Endothelial cell of umbilical vein (primary cell): ENCODE results near the gene SH3BP5L. TPM values are rescaled to one million over a fixed set of nuclear protein-coding genes. Genes with fewer than 3 reads are reported as not detected.

Experiments used
- BruUV-seq: library from RNA; stranded (reverse); fragments of 400-500 nt; replicated peaks from 2 replicates; lab custom pipeline; 2021; lab: Mats Ljungman, UMichigan
- CTCF ChIA-PET: fragments of 300-600, 350-600 bp; sonication (Branson Sonifier 250); formaldehyde crosslinking; loops from one replicate; lab custom pipeline; 2021; ENCODE audit warnings: antibody characterized with exemption, inconsistent platforms; lab: Charles Lee
- POLR2A ChIA-PET: fragments of 300-600, 350-600 bp; sonication (Branson Sonifier 250); formaldehyde crosslinking; loops from one replicate; lab custom pipeline; 2021; ENCODE audit warnings: antibody characterized with exemption, inconsistent platforms; lab: Charles Lee
- DNase-seq: peaks from one replicate; pipeline ENCODE4 v3.0.0-alpha.2; 2011; ENCODE audit warnings: low read depth, low spot score
- FAIRE-seq: peaks from 2 replicates; lab custom pipeline; 2011; peaks lifted over from hg19 to GRCh38; lab: Jason Lieb, UNC
- H2AFZ ChIP-seq: 2 replicates; pipeline ENCODE4 v1.6.0; 2012; ENCODE audit warnings: low read depth, low read length, control low read depth, inconsistent platforms
- H3K27ac ChIP-seq: 2 replicates; pipeline ENCODE4 v1.5.1; 2011; ENCODE audit warnings: low read depth, mild to moderate bottlenecking, control low read depth, low read length, moderate library complexity; ENCODE audit not compliant: insufficient read depth
- H3K27me3 ChIP-seq, 2 experiments: 2 replicates each; pipeline versions ENCODE4 v1.6.0 to v1.6.1; 2011; ENCODE audit warnings: low read length in 2 of 2, mixed read lengths in 1 of 2; ENCODE audit not compliant: control insufficient read depth in 2 of 2, insufficient read depth in 2 of 2
- H3K36me3 ChIP-seq, 2 experiments: 2 replicates in 1 of 2; 3 replicates in 1 of 2; pipeline ENCODE4 v1.5.1; 2011; ENCODE audit warnings: low read length in 2 of 2, mild to moderate bottlenecking in 1 of 2, moderate library complexity in 1 of 2; ENCODE audit not compliant: control insufficient read depth in 2 of 2, insufficient read depth in 2 of 2; ENCODE audit errors: extremely low read depth in 1 of 2
- H3K4me1 ChIP-seq: 3 replicates; pipeline ENCODE4 v1.5.1; 2011; ENCODE audit warnings: mild to moderate bottlenecking, low read length; ENCODE audit not compliant: control insufficient read depth, insufficient read depth; ENCODE audit errors: extremely low read depth
- H3K4me2 ChIP-seq: 2 replicates; pipeline ENCODE4 v1.6.1; 2011; ENCODE audit warnings: low read length, control low read depth, mixed read lengths; ENCODE audit not compliant: insufficient read depth
- H3K4me3 ChIP-seq, 3 experiments: fragments of 200-600 bp in 1 of 3; sonication (generic), shearing (Covaris generic) in 1 of 3; replicated peaks in 1 of 3; 2 replicates each; pipeline ENCODE4 v1.5.1; 2011 to 2016; ENCODE audit warnings: control low read depth in 3 of 3, low read length in 3 of 3, mild to moderate bottlenecking in 2 of 3, inconsistent platforms in 1 of 3, low read depth in 1 of 3, moderate library complexity in 1 of 3; ENCODE audit not compliant: insufficient read depth in 1 of 3
- H3K79me2 ChIP-seq: 2 replicates; pipeline ENCODE4 v1.6.0; 2012; ENCODE audit warnings: low read length, inconsistent platforms; ENCODE audit not compliant: control insufficient read depth, insufficient read depth
- H3K9ac ChIP-seq: replicated peaks from 2 replicates; pipeline ENCODE3; 2011; ENCODE audit warnings: low read length, control low read depth; ENCODE audit not compliant: insufficient read depth; ENCODE audit errors: extremely low read depth
- H3K9me1 ChIP-seq: replicated peaks from 3 replicates; pipeline ENCODE4 v1.6.0; 2011; ENCODE audit warnings: mild to moderate bottlenecking, low read length; ENCODE audit not compliant: control insufficient read depth, insufficient read depth; ENCODE audit errors: extremely low read depth
- H3K9me3 ChIP-seq: replicated peaks from 2 replicates; pipeline ENCODE4 v1.5.1; 2012; ENCODE audit warnings: low read length, inconsistent platforms; ENCODE audit not compliant: control insufficient read depth, insufficient read depth
- H4K20me1 ChIP-seq: replicated peaks from 2 replicates; pipeline ENCODE3; 2011; ENCODE audit warnings: mild to moderate bottlenecking, low read length; ENCODE audit not compliant: control insufficient read depth, insufficient read depth; ENCODE audit errors: extremely low read depth
- CTCF ChIP-seq, 2 donors: IDR thresholded peaks; 1 replicate in 1 of 2; 2 replicates in 1 of 2; pipeline ENCODE4 v1.5.1; 2011; ENCODE audit warnings: low read length in 2 of 2, mild to moderate bottlenecking in 2 of 2, moderate library complexity in 2 of 2, control low read depth in 1 of 2, inconsistent platforms in 1 of 2, low read depth in 1 of 2; ENCODE audit not compliant: insufficient read depth in 1 of 2; ENCODE audit errors: extremely low read depth in 1 of 2
- EZH2 ChIP-seq: IDR thresholded peaks from 2 replicates; pipeline ENCODE4 v1.6.1; 2012; ENCODE audit warnings: borderline replicate concordance, low read depth, mild to moderate bottlenecking, moderate library complexity, low read length, inconsistent platforms; ENCODE audit not compliant: severe bottlenecking
- FOS ChIP-seq: IDR thresholded peaks from 2 replicates; pipeline ENCODE4 v1.6.1; 2011; ENCODE audit warnings: mild to moderate bottlenecking, low read length, moderate library complexity, borderline replicate concordance; ENCODE audit not compliant: insufficient read depth
- GATA2 ChIP-seq: IDR thresholded peaks from 2 replicates; pipeline ENCODE4 v1.7.0; 2011; ENCODE audit warnings: low read depth, mild to moderate bottlenecking, moderate library complexity, mixed read lengths, low read length; ENCODE audit not compliant: insufficient read length, insufficient read depth
- POLR2AphosphoS5 ChIP-seq: IDR thresholded peaks from 2 replicates; pipeline ENCODE4 v1.6.1; 2012; ENCODE audit warnings: low read depth, mild to moderate bottlenecking, control low read depth, low read length, moderate library complexity; ENCODE audit not compliant: insufficient read depth
- dilution Hi-C: fragments of 300-500 bp; cut with MboI; formaldehyde crosslinking; loops from one replicate; pipeline ENCODE4 v1.15.0; 2019; ENCODE audit warnings: low sequenced_read_pairs; ENCODE audit not compliant: extremely low pct_ligation_motif_present
- intact Hi-C: fragments of 100-400 bp; cut with micrococcal nuclease; formaldehyde crosslinking; loops from one replicate; pipeline ENCODE4 v1.10.0; 2022
- polyA plus RNA-seq, 4 experiments: library from polyadenylated mRNA; depleted of rRNA in 3 of 4; stranded (reverse) in 3 of 4; unstranded in 1 of 4; fragments of >200 nt; gene quantifications; 2 replicates each; pipeline versions ENCODE4 v1.2.1 to v1.2.3, GENCODE V29; 2011 to 2012; ENCODE audit warnings: missing spikeins in 1 of 4
- total RNA-seq: library from RNA; stranded (reverse); gene quantifications from 2 replicates; pipeline ENCODE4 v1.2.3, GENCODE V29; 2021
- TF ChIP-seq, protein P1 (sequence below): IDR thresholded peaks from 2 replicates; pipeline ENCODE4 v1.6.1; 2011; ENCODE audit not compliant: insufficient read depth, insufficient read length

SH3BP5L gene
- total and polyA plus RNA-seq, 2 donors (not counting 3 experiments of a cell fraction or from before 2014, with no cell fraction given), result 24.7 TPM

DNA sequence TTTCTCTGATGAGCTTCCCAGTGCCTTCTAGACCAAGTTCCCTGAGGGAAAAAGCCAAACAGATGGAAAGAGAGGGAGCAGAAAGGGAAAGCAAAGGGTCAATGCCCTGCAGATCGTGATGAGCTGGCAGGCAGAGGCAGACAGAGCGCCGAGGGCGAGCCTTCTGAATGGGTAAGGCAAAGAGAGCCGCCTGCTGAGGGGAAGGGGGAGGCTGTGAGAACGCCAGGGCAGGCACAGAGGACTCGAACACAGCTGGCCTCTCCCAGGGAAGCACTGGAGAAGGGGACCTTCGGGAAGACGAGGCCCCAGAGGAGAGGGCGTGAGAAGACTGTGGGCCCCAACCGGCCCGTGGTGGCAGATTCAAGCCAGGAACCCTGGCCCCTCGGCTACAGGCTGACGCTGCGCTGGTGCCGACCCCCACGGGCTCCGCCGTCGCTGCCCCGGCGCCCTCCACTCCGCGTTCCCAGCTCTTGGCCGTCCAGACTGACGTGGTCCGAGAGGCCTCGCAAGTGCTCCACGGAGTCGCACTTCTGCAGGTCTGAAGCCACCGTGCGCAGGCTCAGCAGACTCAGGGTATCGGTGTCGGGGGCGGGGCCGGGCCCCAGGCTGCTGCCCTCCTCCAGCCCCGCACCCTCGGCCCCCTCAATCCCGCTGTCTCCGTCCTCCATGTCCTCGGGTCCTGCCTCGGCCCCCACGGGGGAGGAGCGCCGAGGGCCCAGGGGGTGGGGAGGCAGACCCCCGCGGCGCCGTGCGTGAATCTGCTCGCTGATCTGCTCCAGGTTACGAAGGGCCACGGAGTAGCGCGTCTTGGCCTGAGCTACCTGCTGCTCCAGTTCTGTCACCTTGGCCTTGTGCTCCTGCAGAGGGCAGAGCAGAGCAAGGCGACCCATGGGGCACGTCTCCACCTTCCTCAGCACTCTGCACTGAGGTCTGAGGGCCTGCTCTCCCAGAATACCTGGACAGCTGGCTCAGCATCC is 13.9 kb downstream of the SH3BP5L start:
- DNase-seq, result no peak
- no peaks in the 10 kb centered on the region for H3K27me3 ChIP-seq
- H3K4me2 ChIP-seq, result no peak overlapping the region
- H3K9me3 ChIP-seq, result no peaks in the 10 kb centered on the region
- no peaks in the 10 kb centered on the region for H3K9me1 ChIP-seq
- H3K36me3 ChIP-seq, result peaks cover 8 to 43% of the 10 kb centered on the region in 2 experiments
- no peak overlapping the region for H3K27ac ChIP-seq
- dilution Hi-C loops (no loop called here), intact Hi-C loops (no loop called here)
- ChIA-PET POLR2A (no interaction called here), CTCF (interaction anchor here (1.0 kb wide), 2 partner anchors 14 to 47 kb away, joined by 3 read pairs; partner anchors contain the start of genes SH3BP5L and ZNF692)
- TF ChIP-seq FOS (no peak), GATA2 (no peak), CTCF (IDR thresholded peaks at IDR 0.05; ENCODE audit: extremely low read depth in 1 of 2, insufficient read depth in 1 of 2, low read depth in 1 of 2, low read length in 2 of 2) (no peak), EZH2 (no peak), POLR2AphosphoS5 (no peak)
- TF ChIP-seq, protein P1, sequence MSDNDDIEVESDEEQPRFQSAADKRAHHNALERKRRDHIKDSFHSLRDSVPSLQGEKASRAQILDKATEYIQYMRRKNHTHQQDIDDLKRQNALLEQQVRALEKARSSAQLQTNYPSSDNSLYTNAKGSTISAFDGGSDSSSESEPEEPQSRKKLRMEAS, result no peak
- FAIRE-seq, result no peak
- no peaks in the 10 kb centered on the region for H3K79me2 ChIP-seq
- no peak overlapping the region for H3K9ac ChIP-seq
- H2AFZ ChIP-seq, result no peak overlapping the region
- H3K4me1 ChIP-seq, result no peaks in the 10 kb centered on the region
- H3K4me3 ChIP-seq, result no peak overlapping the region
- no peaks in the 10 kb centered on the region for H4K20me1 ChIP-seq
- no TSS peak for BruUV-seq
